GM23248 (cell line): ENCODE results near the gene CUL9.

Experiments
- EZH2 ChIP-seq: fragments of 200-600 bp; sonication (generic); IDR thresholded peaks from 2 replicates; pipeline ENCODE4 v1.6.1; 2018; ENCODE audit warnings: antibody characterized with exemption, mild to moderate bottlenecking; ENCODE audit not compliant: insufficient read depth, poor library complexity, severe bottlenecking
- EZH2phosphoT487 ChIP-seq: fragments of 200-600 bp; sonication (generic); IDR thresholded peaks from 2 replicates; pipeline ENCODE4 v1.6.1; 2018; ENCODE audit warnings: antibody characterized with exemption, moderate library complexity, mild to moderate bottlenecking, low read depth; ENCODE audit not compliant: insufficient read depth

- no peak for TF ChIP-seq EZH2
- no peak for TF ChIP-seq EZH2phosphoT487
Observed at GRCh38 chr6:43226192-43226851, 44.3 kb downstream of the CUL9 start.
